ENCODE results near the gene DMD. TPM values are rescaled to one million over a fixed set of nuclear protein-coding genes. Genes with fewer than 3 reads are reported as not detected.

The DMD gene
- total and polyA plus RNA-seq, 2 of the 8 experiments (the other 6 are each of a cell fraction or from before 2014, with no cell fraction given), result 4.8 to 7.4 TPM

GRCh38 chrX:31547416-31547815 lies 1663.9 kb downstream of the DMD start:
- H3K4me3 ChIP-seq (ENCODE audit: extremely low read depth in 1 of 4, insufficient read depth in 2 of 4, low read depth in 3 of 4, low read length in 4 of 4), result no peak overlapping the region
- no peaks in the 10 kb centered on the region for H3K9me3 ChIP-seq (ENCODE audit: insufficient read depth in 2 of 2, low read depth in 1 of 2, low read length in 1 of 2)
- no peak overlapping the region for H3K4me2 ChIP-seq (ENCODE audit: insufficient read depth in 1 of 2, low read depth in 2 of 2, low read length in 2 of 2)
- no peaks in the 10 kb centered on the region for H3K36me3 ChIP-seq (ENCODE audit: control insufficient read depth in 2 of 4, insufficient read depth in 4 of 4, low read length in 3 of 4)
- no peak overlapping the region for H3K56ac ChIP-seq (replicated peaks; ENCODE audit: insufficient read length, low read depth, low read length)
- no peaks in the 10 kb centered on the region for H3K79me2 ChIP-seq (ENCODE audit: control insufficient read depth in 1 of 2, insufficient read depth in 2 of 2, low read length in 2 of 2)
- H3K27me3 ChIP-seq (replicated peaks in 1 of 4; ENCODE audit: control insufficient read depth in 3 of 4, extremely low read depth in 1 of 4, insufficient read depth in 3 of 4, low read length in 3 of 4), result no peaks in the 10 kb centered on the region
- no peak overlapping the region for H3K4ac ChIP-seq (replicated peaks; ENCODE audit: insufficient read length, low read depth, low read length)
- ChIA-PET CTCF (ENCODE audit: partially characterized antibody) (no interaction called here), POLR2A (ENCODE audit: partially characterized antibody) (no interaction called here)
- no peak overlapping the region for H4K5ac ChIP-seq (ENCODE audit: insufficient read length, low read depth, low read length)
- H4K20me1 ChIP-seq (replicated peaks in 1 of 2; ENCODE audit: control insufficient read depth in 1 of 2, insufficient read depth in 2 of 2, low read length in 2 of 2), result no peaks in the 10 kb centered on the region
- WGBS, 2 experiments (ENCODE audit: extremely low coverage in 1 of 2, insufficient coverage in 1 of 2, insufficient read length in 1 of 2, insufficient replicate concordance in 2 of 2, low coverage in 1 of 2, low lambda C conversion rate in 2 of 2, missing lambda C conversion rate in 1 of 2), result 97% methylated on average over 3 of the region's 3 CpGs; no CpG with 5 or more reads in 1 of the 2 experiments
- H4K91ac ChIP-seq (replicated peaks; ENCODE audit: insufficient read length, low read length), result no peak overlapping the region
- no peaks in the 10 kb centered on the region for H3K79me1 ChIP-seq (ENCODE audit: low read depth, low read length)
- no peak for FAIRE-seq
- H4K8ac ChIP-seq (ENCODE audit: extremely low read depth, insufficient read depth, low read length), result no peak overlapping the region
- no peak overlapping the region for H3K14ac ChIP-seq (ENCODE audit: insufficient read length)
- no peak overlapping the region for H2BK15ac ChIP-seq (ENCODE audit: low read length)
- no peak overlapping the region for H2BK120ac ChIP-seq (replicated peaks; ENCODE audit: low read depth, low read length)
- no peak overlapping the region for H3K23ac ChIP-seq (ENCODE audit: insufficient read length)
- DNase-seq (ENCODE audit: low read depth in 1 of 2, low spot score in 2 of 2), result no peak
- H2BK5ac ChIP-seq (ENCODE audit: low read depth, low read length), result no peak overlapping the region
- no peak overlapping the region for H2AK5ac ChIP-seq (ENCODE audit: low read depth, low read length)
- no peak overlapping the region for H2AFZ ChIP-seq (ENCODE audit: low read length)
- no peak overlapping the region for H2BK20ac ChIP-seq (ENCODE audit: low read length)
- H3K23me2 ChIP-seq (ENCODE audit: low read depth, low read length), result no peaks in the 10 kb centered on the region
- no peak overlapping the region for H3K27ac ChIP-seq (ENCODE audit: low read depth, low read length)
- no peak overlapping the region for H2BK12ac ChIP-seq (ENCODE audit: low read depth, low read length)
- TF ChIP-seq EZH2 (IDR thresholded peaks at IDR 0.05; ENCODE audit: low read depth, low read length, severe bottlenecking) (no peak), SIN3A (conservative IDR thresholded peaks at IDR 0.05 in 1 of 2, IDR thresholded peaks at IDR 0.05 in 1 of 2; ENCODE audit: low read depth in 1 of 2, low read length in 2 of 2) (no peak), NANOG (IDR thresholded peaks at IDR 0.05; ENCODE audit: insufficient read depth, low read depth, low read length, poor library complexity, severe bottlenecking) (no peak), TBP (IDR thresholded peaks at IDR 0.05; ENCODE audit: low read depth, low read length) (no peak), SUZ12 (IDR thresholded peaks at IDR 0.05; ENCODE audit: low read length) (no peak), SAP30 (IDR thresholded peaks at IDR 0.05; ENCODE audit: insufficient read depth, insufficient replicate concordance, low read length) (no peak), FOSL1 (IDR thresholded peaks at IDR 0.05; ENCODE audit: insufficient read depth, low read depth, low read length) (no peak), ZNF274 (IDR thresholded peaks at IDR 0.05; ENCODE audit: borderline replicate concordance, extremely low read depth, low read length) (no peak), SP1 (IDR thresholded peaks at IDR 0.05; ENCODE audit: low read depth, low read length) (no peak)
- TF ChIP-seq, protein P1, sequence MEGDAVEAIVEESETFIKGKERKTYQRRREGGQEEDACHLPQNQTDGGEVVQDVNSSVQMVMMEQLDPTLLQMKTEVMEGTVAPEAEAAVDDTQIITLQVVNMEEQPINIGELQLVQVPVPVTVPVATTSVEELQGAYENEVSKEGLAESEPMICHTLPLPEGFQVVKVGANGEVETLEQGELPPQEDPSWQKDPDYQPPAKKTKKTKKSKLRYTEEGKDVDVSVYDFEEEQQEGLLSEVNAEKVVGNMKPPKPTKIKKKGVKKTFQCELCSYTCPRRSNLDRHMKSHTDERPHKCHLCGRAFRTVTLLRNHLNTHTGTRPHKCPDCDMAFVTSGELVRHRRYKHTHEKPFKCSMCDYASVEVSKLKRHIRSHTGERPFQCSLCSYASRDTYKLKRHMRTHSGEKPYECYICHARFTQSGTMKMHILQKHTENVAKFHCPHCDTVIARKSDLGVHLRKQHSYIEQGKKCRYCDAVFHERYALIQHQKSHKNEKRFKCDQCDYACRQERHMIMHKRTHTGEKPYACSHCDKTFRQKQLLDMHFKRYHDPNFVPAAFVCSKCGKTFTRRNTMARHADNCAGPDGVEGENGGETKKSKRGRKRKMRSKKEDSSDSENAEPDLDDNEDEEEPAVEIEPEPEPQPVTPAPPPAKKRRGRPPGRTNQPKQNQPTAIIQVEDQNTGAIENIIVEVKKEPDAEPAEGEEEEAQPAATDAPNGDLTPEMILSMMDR (IDR thresholded peaks at IDR 0.05; ENCODE audit: control extremely low read depth in 1 of 3, insufficient read depth in 1 of 3, low read depth in 1 of 3, low read length in 3 of 3), result no peak
- H3K18ac ChIP-seq (ENCODE audit: extremely low read depth, low read length), result no peak overlapping the region
- H3K4me1 ChIP-seq (replicated peaks in 1 of 4; ENCODE audit: control insufficient read depth in 3 of 4, insufficient read depth in 4 of 4, low read length in 3 of 4), result no peaks in the 10 kb centered on the region; a peak in 2 of 7 replicates
- H3K9ac ChIP-seq (replicated peaks in 1 of 4; ENCODE audit: extremely low read depth in 1 of 4, low read depth in 3 of 4, low read length in 3 of 4), result no peak overlapping the region

Measured in H1 (cell line).